Type B pancreatic cell (in vitro differentiated cells): ENCODE results near the gene AP2A1. TPM values are rescaled to one million over a fixed set of nuclear protein-coding genes. Genes with fewer than 3 reads are reported as not detected.

Experiments
- DNase-seq: peaks from one replicate; pipeline ENCODE4 v3.0.0; 2021; ENCODE audit warnings: mixed read lengths; ENCODE audit not compliant: unreplicated experiment; ENCODE audit errors: extremely low spot score
- H3K27ac Mint-ChIP-seq: 2 replicates; pipeline ENCODE4 v1.8.0; 2021; ENCODE audit warnings: mild to moderate bottlenecking, mixed read lengths
- H3K27me3 Mint-ChIP-seq: 2 replicates; pipeline ENCODE4 v1.8.0; 2021; ENCODE audit warnings: mixed read lengths
- H3K36me3 Mint-ChIP-seq: 2 replicates; pipeline ENCODE4 v1.8.0; 2021; ENCODE audit warnings: mixed read lengths
- H3K4me1 Mint-ChIP-seq: one replicate; pipeline ENCODE4 v1.8.0; 2021; ENCODE audit warnings: mixed read lengths; ENCODE audit not compliant: unreplicated experiment
- H3K4me3 Mint-ChIP-seq: 2 replicates; pipeline ENCODE4 v1.8.0; 2021; ENCODE audit warnings: mild to moderate bottlenecking, mixed read lengths
- H3K9me3 Mint-ChIP-seq: 2 replicates; pipeline ENCODE4 v1.8.0; 2021; ENCODE audit warnings: mixed read lengths
- total RNA-seq: library from RNA; stranded (reverse); gene quantifications from 2 replicates; pipeline ENCODE4 v1.2.1, GENCODE V29; 2021; ENCODE audit warnings: low replicate concordance
- TF ChIP-seq, protein P1 (sequence below): fragments of 200-600 bp; sonication (generic); conservative IDR thresholded peaks from 2 replicates; pipeline ENCODE4 v1.5.0; 2021; ENCODE audit warnings: antibody characterized with exemption, mild to moderate bottlenecking

Gene AP2A1
- total RNA-seq, 1 donor from 2014 or later = 82.9 TPM

DNA sequence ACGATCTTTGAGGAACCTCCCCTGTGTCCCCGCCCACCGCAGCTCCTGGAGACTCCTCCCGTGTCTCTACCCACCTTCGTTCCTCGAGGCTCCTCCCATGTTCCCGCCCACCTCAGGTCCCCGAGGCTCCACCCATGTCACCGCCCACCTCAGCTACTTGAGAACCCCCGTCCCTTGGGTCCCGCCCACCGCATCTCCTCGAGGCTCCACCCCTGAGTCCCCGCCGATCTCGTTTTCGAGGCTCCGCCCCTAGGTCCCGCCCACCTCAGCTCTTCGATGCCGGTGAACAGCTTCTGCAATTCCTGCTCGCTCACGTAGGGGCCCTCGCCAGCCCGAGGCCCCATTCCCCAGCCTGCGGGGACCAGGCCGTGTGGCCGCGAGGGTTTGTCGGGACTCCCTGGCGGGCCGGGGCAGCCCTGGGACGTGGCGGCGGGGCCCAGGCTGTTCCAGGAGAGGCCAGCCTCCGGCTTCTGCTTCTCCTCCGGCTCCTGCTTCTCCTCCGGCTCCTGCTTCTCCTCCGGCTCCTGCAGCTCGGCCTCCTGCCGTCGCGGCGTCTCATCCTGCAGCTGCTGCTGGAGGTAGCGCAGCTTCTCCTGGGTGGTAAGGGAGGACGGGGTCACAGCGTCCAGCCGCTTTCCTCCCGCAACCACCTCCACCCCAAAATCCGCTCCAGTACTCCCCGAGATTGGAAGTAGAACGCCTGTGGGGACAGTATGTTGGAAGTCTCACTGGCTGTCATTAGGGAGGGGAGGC lies 20.4 kb upstream of the AP2A1 start:
- Mint-ChIP-seq H3K4me1 (no peaks in the 10 kb centered on the region), H3K4me3 (no peak overlapping the region), H3K27ac (no peak overlapping the region), H3K27me3 (no peaks in the 10 kb centered on the region), H3K36me3 (no peaks in the 10 kb centered on the region), H3K9me3 (no peaks in the 10 kb centered on the region)
- TF ChIP-seq, protein P1, sequence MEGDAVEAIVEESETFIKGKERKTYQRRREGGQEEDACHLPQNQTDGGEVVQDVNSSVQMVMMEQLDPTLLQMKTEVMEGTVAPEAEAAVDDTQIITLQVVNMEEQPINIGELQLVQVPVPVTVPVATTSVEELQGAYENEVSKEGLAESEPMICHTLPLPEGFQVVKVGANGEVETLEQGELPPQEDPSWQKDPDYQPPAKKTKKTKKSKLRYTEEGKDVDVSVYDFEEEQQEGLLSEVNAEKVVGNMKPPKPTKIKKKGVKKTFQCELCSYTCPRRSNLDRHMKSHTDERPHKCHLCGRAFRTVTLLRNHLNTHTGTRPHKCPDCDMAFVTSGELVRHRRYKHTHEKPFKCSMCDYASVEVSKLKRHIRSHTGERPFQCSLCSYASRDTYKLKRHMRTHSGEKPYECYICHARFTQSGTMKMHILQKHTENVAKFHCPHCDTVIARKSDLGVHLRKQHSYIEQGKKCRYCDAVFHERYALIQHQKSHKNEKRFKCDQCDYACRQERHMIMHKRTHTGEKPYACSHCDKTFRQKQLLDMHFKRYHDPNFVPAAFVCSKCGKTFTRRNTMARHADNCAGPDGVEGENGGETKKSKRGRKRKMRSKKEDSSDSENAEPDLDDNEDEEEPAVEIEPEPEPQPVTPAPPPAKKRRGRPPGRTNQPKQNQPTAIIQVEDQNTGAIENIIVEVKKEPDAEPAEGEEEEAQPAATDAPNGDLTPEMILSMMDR = no peak
- no peak for DNase-seq

DNA sequence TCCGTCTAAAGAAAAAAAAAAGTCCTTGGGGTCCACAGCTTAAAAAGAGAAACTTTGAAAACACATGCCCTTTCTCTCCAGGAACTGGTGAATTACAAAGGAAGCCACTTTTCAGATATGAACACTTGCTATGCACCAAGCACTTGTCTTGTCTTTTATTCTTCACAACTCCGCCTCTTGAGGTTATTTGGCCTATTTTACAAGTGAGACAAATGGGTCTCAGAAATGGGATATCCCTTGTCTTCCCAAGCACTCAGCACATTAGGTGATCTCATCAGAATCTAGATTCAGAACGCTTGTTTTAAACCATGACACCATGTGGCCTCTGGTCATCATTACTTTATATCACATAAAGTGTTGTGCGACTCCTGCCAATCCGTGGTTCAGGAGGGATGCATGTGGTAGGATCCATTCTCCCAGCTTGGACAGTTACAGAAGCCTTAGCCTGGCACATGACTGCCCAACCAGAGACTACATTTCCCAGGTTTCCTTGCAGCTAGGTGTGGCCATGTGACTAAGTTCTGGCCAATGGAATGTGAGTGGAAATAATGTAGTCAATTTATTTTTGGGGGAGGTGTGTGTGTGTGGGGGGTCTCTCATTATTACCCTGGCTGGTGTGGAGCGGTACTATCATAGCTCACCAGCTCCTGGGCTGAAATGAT lies 17.6 kb upstream of the AP2A1 start:
- H3K4me1 Mint-ChIP-seq = no peaks in the 10 kb centered on the region
- no peaks in the 10 kb centered on the region for H3K9me3 Mint-ChIP-seq
- no peaks in the 10 kb centered on the region for H3K36me3 Mint-ChIP-seq
- H3K27ac Mint-ChIP-seq = no peak overlapping the region
- no peak overlapping the region for H3K4me3 Mint-ChIP-seq
- no peaks in the 10 kb centered on the region for H3K27me3 Mint-ChIP-seq
- TF ChIP-seq, protein P1 = no peak
- DNase-seq = no peak

- no peak for DNase-seq
- H3K27ac Mint-ChIP-seq = no peak overlapping the region
- no peaks in the 10 kb centered on the region for H3K36me3 Mint-ChIP-seq
- no peaks in the 10 kb centered on the region for H3K9me3 Mint-ChIP-seq
- H3K4me1 Mint-ChIP-seq = no peaks in the 10 kb centered on the region
- no peak overlapping the region for H3K4me3 Mint-ChIP-seq
- no peaks in the 10 kb centered on the region for H3K27me3 Mint-ChIP-seq
- TF ChIP-seq, protein P1 = no peak
Measured at GRCh38 chr19:49749771-49750170, 17.0 kb upstream of the AP2A1 start.

DNA sequence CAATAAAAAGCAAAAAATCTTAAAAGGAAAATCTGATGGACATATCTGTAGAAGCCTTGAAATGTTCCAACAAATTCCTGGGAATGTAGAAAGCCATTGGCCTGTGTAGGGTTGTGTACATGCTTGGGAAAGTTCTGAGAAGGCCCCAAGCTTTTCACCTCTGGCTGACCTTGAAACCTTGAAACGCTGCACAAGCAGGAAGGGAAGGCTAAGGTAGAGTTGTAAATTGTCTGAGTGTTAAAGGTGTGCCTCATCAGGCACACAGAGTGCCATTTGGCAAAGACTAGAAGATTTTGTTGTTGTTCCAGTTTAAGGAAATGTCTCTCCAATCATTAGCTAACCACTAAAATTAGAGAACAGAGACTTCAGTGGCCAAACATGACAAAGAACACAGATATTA lies 14.1 kb upstream of the AP2A1 start:
- Mint-ChIP-seq H3K4me3 (no peak overlapping the region), H3K4me1 (no peaks in the 10 kb centered on the region), H3K27me3 (peaks cover 4% of the 10 kb centered on the region), H3K36me3 (no peaks in the 10 kb centered on the region), H3K9me3 (no peaks in the 10 kb centered on the region), H3K27ac (no peak overlapping the region)
- TF ChIP-seq, protein P1 = no peak
- DNase-seq = no peak

GRCh38 chr19:49755956-49756355 lies 10.8 kb upstream of the AP2A1 start:
- Mint-ChIP-seq H3K9me3 (no peaks in the 10 kb centered on the region), H3K27ac (no peak overlapping the region), H3K4me1 (no peaks in the 10 kb centered on the region), H3K27me3 (peaks cover 6% of the 10 kb centered on the region), H3K36me3 (no peaks in the 10 kb centered on the region), H3K4me3 (no peak overlapping the region)
- no peak for DNase-seq
- TF ChIP-seq, protein P1 = no peak
